Lower leg skin (tissue), 4 donors: ENCODE measurements around the gene OR4K17. TPM values are rescaled to one million over a fixed set of nuclear protein-coding genes. Genes with fewer than 3 reads are reported as not detected.
"Not testable (repeated sequence)": the region's sequence is repeated elsewhere in the genome, so short reads cannot be mapped to it uniquely, and the experiment has no call there.

Experiments
- DNase-seq, 2 donors: peaks; one replicate each; pipeline ENCODE4 v3.0.0-alpha.2; 2019; ENCODE audit warnings: low spot score in 2 of 2
- H3K4me3 ChIP-seq: fragments of 200-600 bp; sonication (generic); 2 replicates; pipeline ENCODE4 v1.5.1; 2017; ENCODE audit warnings: mild to moderate bottlenecking, low read depth; ENCODE audit not compliant: poor library complexity, severe bottlenecking
- CTCF ChIP-seq, 3 donors: fragments of 450-650 bp; IDR thresholded peaks; one replicate each; pipeline ENCODE4 v1.5.1; 2016; ENCODE audit warnings: antibody characterized with exemption in 3 of 3, mild to moderate bottlenecking in 3 of 3, moderate library complexity in 2 of 3
- POLR2A ChIP-seq, 2 donors: fragments of 450-650 bp; IDR thresholded peaks; one replicate each; pipeline ENCODE4 v1.6.1; 2016 to 2017; ENCODE audit warnings: antibody characterized with exemption in 2 of 2, mild to moderate bottlenecking in 1 of 2, moderate library complexity in 1 of 2
- WGBS, 2 donors: methylation state at CpG; one replicate each; pipeline ENCODE4 v1.1.5; 2018; 5-methylcytosine and 5-hydroxymethylcytosine counted together
- intact Hi-C: fragments of 100-400 bp; cut with DNase I; formaldehyde crosslinking; loops from one replicate; pipeline ENCODE4 v1.15.0; 2023; ENCODE audit warnings: low total_unique reads
- total RNA-seq, 4 donors: library from RNA; depleted of rRNA; stranded (reverse); fragments of >200 nt; gene quantifications; one replicate each; pipeline ENCODE4 v1.1.0, GENCODE V29; 2016

Gene OR4K17
- total RNA-seq, 4 donors from 2014 or later, result not detected

- TF ChIP-seq CTCF (IDR thresholded peaks at IDR 0.05) (no peak), POLR2A (IDR thresholded peaks at IDR 0.05) (no peak)
- H3K4me3 ChIP-seq, result no peak overlapping the region
- DNase-seq, result no peak
- intact Hi-C loops, result no loop called here
- 78 to 81% methylated on average over 5 of the region's 5 CpGs for WGBS, 2 donors
Observed at GRCh38 chr14:20118795-20119194, 8.3 kb downstream of the OR4K17 start.

GRCh38 chr14:20138520-20138919 lies 28.0 kb downstream of the OR4K17 start, which contains the start of gene OR4N5:
Gene OR4N5 (plus strand): TSS chr14:20138820. CDS start chr14:20143736, 4,916 bp downstream.
- DNase-seq, result no peak
- intact Hi-C loops, result no loop called here
- 80 to 93% methylated on average over 2 of the region's 2 CpGs for WGBS, 2 donors
- TF ChIP-seq CTCF (IDR thresholded peaks at IDR 0.05) (no peak), POLR2A (IDR thresholded peaks at IDR 0.05) (no peak)
- no peak within 1 kb of the TSS for H3K4me3 ChIP-seq

- H3K4me3 ChIP-seq, result no peak overlapping the region
- no peak for DNase-seq
- intact Hi-C loops, result no loop called here
- 27 to 31% methylated on average over 7 of the region's 7 CpGs for WGBS, 2 donors
- TF ChIP-seq CTCF (IDR thresholded peaks at IDR 0.05) (no peak), POLR2A (IDR thresholded peaks at IDR 0.05) (no peak)
Observed at GRCh38 chr14:20143911-20144310, 33.4 kb downstream of the OR4K17 start.

GRCh38 chr14:20144820-20145219 lies 34.3 kb downstream of the OR4K17 start:
- TF ChIP-seq POLR2A (IDR thresholded peaks at IDR 0.05), result no peak
- no peak for TF ChIP-seq CTCF (IDR thresholded peaks at IDR 0.05)
- intact Hi-C loops, result no loop called here
- WGBS, 2 donors, result 39 to 42% methylated on average over 1 of the region's 1 CpG
- no peak for DNase-seq
- no peak overlapping the region for H3K4me3 ChIP-seq

GRCh38 chr14:20164462-20164861 lies 53.9 kb downstream of the OR4K17 start:
- intact Hi-C loops, result no loop called here
- H3K4me3 ChIP-seq, result no peak overlapping the region
- TF ChIP-seq POLR2A (IDR thresholded peaks at IDR 0.05), result no peak
- TF ChIP-seq CTCF (IDR thresholded peaks at IDR 0.05), result no peak
- no peak for DNase-seq

- no peak overlapping the region for H3K4me3 ChIP-seq
- intact Hi-C loops, result no loop called here
- TF ChIP-seq POLR2A (IDR thresholded peaks at IDR 0.05) (no peak), CTCF (IDR thresholded peaks at IDR 0.05) (no peak)
- DNase-seq, result no peak
Observed at GRCh38 chr14:20167091-20167490, 56.6 kb downstream of the OR4K17 start.

- intact Hi-C loops, DNase-seq, H3K4me3 ChIP-seq: not testable (repeated sequence)
Observed at GRCh38 chr14:20169852-20170251, 59.3 kb downstream of the OR4K17 start.
